A673 (cell line): ENCODE results near the gene LUZP4. TPM values are rescaled to one million over a fixed set of nuclear protein-coding genes. Genes with fewer than 3 reads are reported as not detected.

ENCODE experiments used
- BruUV-seq: library from RNA; stranded (reverse); fragments of 400-500 nt; replicated peaks from 2 replicates; lab custom pipeline; 2021; lab: Mats Ljungman, UMichigan
- CTCF ChIA-PET: fragments of 300-600 bp; sonication (Branson Sonifier 250); formaldehyde crosslinking; loops from one replicate; lab custom pipeline; 2022; ENCODE audit warnings: antibody characterized with exemption; lab: Charles Lee
- POLR2A ChIA-PET: fragments of 300-600 bp; sonication (Branson Sonifier 250); formaldehyde crosslinking; loops from one replicate; lab custom pipeline; 2022; ENCODE audit warnings: antibody characterized with exemption; ENCODE audit not compliant: low non-redundant PET; lab: Charles Lee
- DNase-seq: peaks from one replicate; pipeline ENCODE4 v3.0.0-alpha.2; 2015; ENCODE audit warnings: low spot score
- H3K27ac ChIP-seq: fragments of 200-600 bp; sonication (generic); 2 replicates; pipeline ENCODE4 v1.5.1; 2016; ENCODE audit warnings: mixed run types, low read depth, mild to moderate bottlenecking, mixed read lengths, antibody characterized with exemption, low read length; ENCODE audit not compliant: poor library complexity, severe bottlenecking
- H3K27me3 ChIP-seq: fragments of 200-600 bp; sonication (generic); replicated peaks from 2 replicates; pipeline ENCODE4 v1.6.1; 2017; ENCODE audit warnings: mixed run types, low read depth, mild to moderate bottlenecking, mixed read lengths, antibody characterized with exemption, low read length; ENCODE audit not compliant: insufficient read depth, poor library complexity
- H3K36me3 ChIP-seq: fragments of 200-600 bp; sonication (generic); 2 replicates; pipeline ENCODE4 v1.6.1; 2016; ENCODE audit warnings: mixed run types, mild to moderate bottlenecking, mixed read lengths, antibody characterized with exemption, low read length; ENCODE audit not compliant: insufficient read depth, poor library complexity, severe bottlenecking
- H3K4me1 ChIP-seq: fragments of 200-600 bp; sonication (generic); 2 replicates; pipeline ENCODE4 v1.6.1; 2017; ENCODE audit warnings: mixed run types, mild to moderate bottlenecking, mixed read lengths, antibody characterized with exemption, low read length; ENCODE audit not compliant: insufficient read depth, poor library complexity, severe bottlenecking
- H3K4me3 ChIP-seq: fragments of 200-600 bp; sonication (generic); 2 replicates; pipeline ENCODE4 v1.5.1; 2016; ENCODE audit warnings: low read depth, mixed run types, mild to moderate bottlenecking, mixed read lengths, low read length; ENCODE audit not compliant: poor library complexity, severe bottlenecking
- H3K9me3 ChIP-seq: fragments of 200-600 bp; sonication (generic); 2 replicates; pipeline ENCODE4 v1.6.1; 2016; ENCODE audit warnings: mixed run types, low read depth, mild to moderate bottlenecking, mixed read lengths, antibody characterized with exemption, low read length; ENCODE audit not compliant: poor library complexity, severe bottlenecking
- EZH2 ChIP-seq: fragments of 200-600 bp; sonication (generic); IDR thresholded peaks from 2 replicates; pipeline ENCODE4 v1.6.1; 2017; ENCODE audit warnings: borderline replicate concordance, low read depth, mild to moderate bottlenecking, mixed read lengths, antibody characterized with exemption, low read length; ENCODE audit not compliant: poor library complexity, severe bottlenecking
- intact Hi-C: fragments of 100-400 bp; cut with micrococcal nuclease; formaldehyde crosslinking; loops from one replicate; pipeline ENCODE4 v1.10.0; 2022; ENCODE audit not compliant: unreplicated experiment
- total RNA-seq: library from RNA; stranded (reverse); gene quantifications from 2 replicates; pipeline ENCODE4 v1.2.3, GENCODE V29; 2021
- TF ChIP-seq, protein P1 (sequence below): fragments of 300-800, 200-600 bp; sonication (generic); conservative IDR thresholded peaks from 2 replicates; pipeline ENCODE4 v1.5.1; 2017; ENCODE audit warnings: low read depth, mild to moderate bottlenecking, antibody characterized with exemption, low read length, moderate library complexity, mixed read lengths

Gene LUZP4
- total RNA-seq, 1 experiment from 2014 or later: not detected

DNA sequence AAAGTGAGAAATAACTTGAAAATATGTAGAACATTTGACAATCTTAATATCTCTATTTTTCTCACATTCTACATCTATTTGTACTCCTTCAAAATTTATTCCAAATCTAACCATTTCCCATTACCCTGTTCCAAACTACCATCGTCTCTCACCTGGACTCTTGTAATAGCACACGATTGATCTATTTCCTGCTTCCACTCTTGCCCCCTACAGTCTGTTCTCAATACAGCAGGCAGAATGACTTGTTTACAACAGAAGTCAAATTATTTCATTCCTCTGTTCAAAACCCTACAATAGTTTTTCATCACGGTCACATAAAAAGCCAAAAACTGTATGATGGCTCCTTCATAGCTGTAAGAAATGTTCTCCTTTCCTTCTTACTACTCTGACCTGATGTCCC lies 21.1 kb upstream of the LUZP4 start:
- ChIA-PET CTCF (no interaction called here), POLR2A (no interaction called here)
- TF ChIP-seq, protein P1, sequence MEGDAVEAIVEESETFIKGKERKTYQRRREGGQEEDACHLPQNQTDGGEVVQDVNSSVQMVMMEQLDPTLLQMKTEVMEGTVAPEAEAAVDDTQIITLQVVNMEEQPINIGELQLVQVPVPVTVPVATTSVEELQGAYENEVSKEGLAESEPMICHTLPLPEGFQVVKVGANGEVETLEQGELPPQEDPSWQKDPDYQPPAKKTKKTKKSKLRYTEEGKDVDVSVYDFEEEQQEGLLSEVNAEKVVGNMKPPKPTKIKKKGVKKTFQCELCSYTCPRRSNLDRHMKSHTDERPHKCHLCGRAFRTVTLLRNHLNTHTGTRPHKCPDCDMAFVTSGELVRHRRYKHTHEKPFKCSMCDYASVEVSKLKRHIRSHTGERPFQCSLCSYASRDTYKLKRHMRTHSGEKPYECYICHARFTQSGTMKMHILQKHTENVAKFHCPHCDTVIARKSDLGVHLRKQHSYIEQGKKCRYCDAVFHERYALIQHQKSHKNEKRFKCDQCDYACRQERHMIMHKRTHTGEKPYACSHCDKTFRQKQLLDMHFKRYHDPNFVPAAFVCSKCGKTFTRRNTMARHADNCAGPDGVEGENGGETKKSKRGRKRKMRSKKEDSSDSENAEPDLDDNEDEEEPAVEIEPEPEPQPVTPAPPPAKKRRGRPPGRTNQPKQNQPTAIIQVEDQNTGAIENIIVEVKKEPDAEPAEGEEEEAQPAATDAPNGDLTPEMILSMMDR: peak; percentile 53
- no peak for TF ChIP-seq EZH2
- Histone ChIP-seq H3K27ac (no peak overlapping the region), H3K27me3 (peaks cover 19% of the 10 kb centered on the region), H3K9me3 (no peaks in the 10 kb centered on the region), H3K4me3 (no peak overlapping the region), H3K4me1 (no peaks in the 10 kb centered on the region), H3K36me3 (no peaks in the 10 kb centered on the region)
- DNase-seq: peak; percentile 11
- intact Hi-C loops: no loop called here
- no TSS peak for BruUV-seq

DNA sequence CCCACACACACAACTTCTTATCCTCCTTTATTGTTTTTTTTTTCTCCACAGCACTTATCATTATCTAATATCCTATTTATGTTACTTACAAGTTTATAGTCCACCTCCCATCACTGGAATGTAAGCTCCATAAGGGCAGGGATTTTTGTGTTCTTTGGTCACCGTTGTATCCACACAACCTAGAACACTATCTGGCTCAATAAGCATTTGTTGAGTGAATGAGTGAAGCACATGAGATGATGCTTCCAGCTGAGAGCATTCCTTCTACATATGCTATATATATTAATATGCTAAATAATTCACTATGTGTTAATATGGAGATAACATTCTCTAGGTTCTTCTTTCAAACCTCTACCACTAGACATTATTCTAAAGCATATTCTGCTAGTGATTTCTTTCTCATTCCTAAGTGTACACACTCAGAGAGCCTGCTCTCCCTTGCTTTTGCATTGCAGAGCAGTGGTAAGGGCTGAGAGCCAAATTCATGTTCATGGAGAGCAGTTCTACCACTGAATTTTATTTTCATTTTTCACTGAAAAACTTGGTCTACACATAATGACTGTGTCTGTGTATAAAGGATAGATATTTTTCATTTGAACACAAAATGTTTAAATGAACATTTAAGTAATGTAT lies 20.3 kb upstream of the LUZP4 start:
- POLR2A ChIA-PET: no interaction called here
- TF ChIP-seq, protein P1: no peak
- no peak for TF ChIP-seq EZH2
- CTCF ChIA-PET: no interaction called here

DNA sequence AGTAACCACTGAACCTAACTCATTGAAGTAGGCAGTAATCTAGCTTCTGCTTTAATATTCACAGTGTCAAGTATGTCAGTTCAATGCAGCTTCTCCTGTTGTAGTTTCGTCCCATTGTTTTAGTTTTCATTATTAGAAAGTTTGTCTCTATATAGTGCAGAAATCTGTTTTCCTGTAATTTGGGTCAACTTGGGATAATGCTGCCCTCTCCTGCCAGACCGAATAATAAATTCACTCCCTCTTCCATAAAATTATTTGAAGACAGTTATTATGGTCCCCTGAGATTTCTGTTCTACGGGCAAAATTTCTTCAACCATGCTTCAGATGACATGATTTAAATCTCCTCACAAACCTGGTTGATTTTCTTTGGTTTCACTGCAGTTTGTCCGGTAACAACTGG lies 4.6 kb upstream of the LUZP4 start:
- no peak overlapping the region for H3K4me3 ChIP-seq
- no TSS peak for BruUV-seq
- CTCF ChIA-PET: no interaction called here
- no peaks in the 10 kb centered on the region for H3K36me3 ChIP-seq
- H3K27ac ChIP-seq: no peak overlapping the region
- TF ChIP-seq EZH2: no peak
- TF ChIP-seq, protein P1: no peak
- H3K9me3 ChIP-seq: no peaks in the 10 kb centered on the region
- no peaks in the 10 kb centered on the region for H3K4me1 ChIP-seq
- intact Hi-C loops: no loop called here
- no peak for DNase-seq
- H3K27me3 ChIP-seq: peaks cover 6% of the 10 kb centered on the region
- POLR2A ChIA-PET: no interaction called here

More for the DNA sequence above, 20.3 kb upstream of the LUZP4 start:
- BruUV-seq: no TSS peak
- Histone ChIP-seq H3K27ac (no peak overlapping the region), H3K4me1 (no peaks in the 10 kb centered on the region), H3K4me3 (no peak overlapping the region), H3K27me3 (peaks cover 19% of the 10 kb centered on the region), H3K36me3 (no peaks in the 10 kb centered on the region), H3K9me3 (no peaks in the 10 kb centered on the region)
- DNase-seq: no peak
- intact Hi-C loops: no loop called here
